ENCODE data around the gene NUDT5. TPM values are rescaled to one million over a fixed set of nuclear protein-coding genes. Genes with fewer than 3 reads are reported as not detected.
"Not testable (repeated sequence)": the region's sequence is repeated elsewhere in the genome, so short reads cannot be mapped to it uniquely, and the experiment has no call there.

The NUDT5 gene
- 93.0 and 108 TPM in 2 replicates for total RNA-seq (2014; rRNA removed; shearing (Covaris generic))

DNA sequence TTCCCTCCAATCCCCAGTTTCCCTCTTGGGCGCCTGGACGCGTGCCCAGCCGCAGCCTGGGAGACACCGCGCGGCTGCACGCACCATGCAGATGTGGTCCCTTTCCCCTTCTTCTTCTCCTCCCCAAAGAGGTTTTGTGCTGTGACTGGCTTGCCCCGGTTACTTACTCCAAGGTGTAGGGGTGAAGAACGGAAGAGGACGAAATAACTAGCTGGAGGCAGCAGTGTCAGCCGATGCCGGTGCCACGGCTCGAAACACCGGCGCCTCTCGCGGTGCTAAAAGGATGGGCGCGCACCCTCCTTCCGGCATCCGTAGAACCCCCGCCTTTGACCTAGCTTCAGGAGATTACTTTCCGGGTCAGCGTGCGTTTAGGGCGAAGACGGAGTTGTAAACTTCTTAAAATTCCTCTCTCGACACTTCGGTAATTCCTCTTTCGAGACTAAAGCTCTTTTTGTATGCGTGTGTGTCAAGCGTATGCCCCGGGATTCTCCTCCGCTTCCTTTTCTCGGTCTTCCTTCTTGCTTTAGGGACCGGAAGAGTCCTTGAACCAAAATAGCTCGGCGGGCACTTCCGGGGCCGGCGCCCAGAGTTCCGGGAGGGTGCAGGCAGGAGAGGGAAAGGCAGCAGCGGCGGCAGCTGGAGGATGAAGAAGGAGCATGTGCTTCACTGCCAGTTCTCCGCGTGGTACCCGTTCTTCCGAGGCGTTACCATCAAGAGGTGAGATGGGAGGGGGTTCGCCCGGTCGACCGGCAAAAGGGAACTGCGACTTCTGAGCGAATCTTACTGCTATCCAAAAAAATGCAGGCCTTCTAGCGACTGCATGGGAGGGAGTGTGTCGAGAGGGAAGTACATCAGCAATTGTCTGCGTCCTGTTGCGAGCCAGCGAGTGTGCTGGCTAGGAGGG is at the start of gene NUDT5, which contains the start of gene CDC123:
TSS of gene NUDT5 (minus strand) at position 289 of the 904 bp plus-strand sequence. CDS start 9,600 bp downstream, outside the sequence.
TSS of gene CDC123 (plus strand) at position 586 of the 904 bp plus-strand sequence. CDS start at position 644, 58 bp downstream.
- no peaks in the 10 kb centered on the region for H3K27me3 ChIP-seq (ENCODE audit: control insufficient read depth, insufficient read depth, low read length)
- DNase-seq: peak; percentile 91
- peaks cover 5% of the 10 kb centered on the region for H3K36me3 ChIP-seq (replicated peaks; ENCODE audit: control insufficient read depth, insufficient read depth, low read length)
- H3K4me3 ChIP-seq (ENCODE audit: insufficient read depth, low read depth, low read length): peak within 1 kb of the TSS; percentile 90

DNA sequence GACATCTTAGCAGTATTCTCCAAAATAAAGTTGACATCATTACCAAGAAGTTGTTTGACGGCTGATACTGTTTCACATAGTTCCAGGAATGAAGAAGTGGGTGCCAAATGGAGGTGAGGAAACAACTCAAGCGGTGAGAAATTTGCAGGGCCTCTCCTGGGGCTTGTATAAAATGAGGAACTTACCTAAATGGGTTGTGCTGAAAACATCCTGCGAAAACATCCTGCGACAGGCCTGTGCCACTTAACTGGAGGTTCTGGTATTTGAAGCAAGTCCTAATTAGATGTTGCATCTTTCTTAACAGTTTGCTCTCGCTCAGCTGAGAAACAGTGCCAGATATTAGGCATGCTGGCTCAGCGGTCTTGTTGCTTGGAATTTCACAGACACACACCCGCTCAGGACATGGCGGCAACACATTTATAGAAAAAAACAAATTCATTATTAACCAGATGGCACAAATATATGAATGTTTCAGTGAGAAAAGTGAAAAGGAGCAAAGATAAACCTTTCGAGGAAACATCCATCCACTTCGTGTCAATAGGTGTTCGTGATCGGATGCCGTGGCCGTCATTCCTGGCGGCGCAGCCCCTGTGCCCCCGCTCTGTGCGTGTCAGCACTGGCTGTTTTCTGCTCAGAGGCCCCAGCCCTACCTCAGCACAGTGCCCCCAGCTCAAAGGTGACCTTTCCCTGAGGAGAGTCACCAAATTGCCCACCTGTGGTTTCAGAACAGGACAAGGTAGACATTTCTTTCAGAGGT is 48.4 kb upstream of the NUDT5 start:
- Histone ChIP-seq H3K36me3 (replicated peaks; ENCODE audit: control insufficient read depth, insufficient read depth, low read length) (peaks cover 12% of the 10 kb centered on the region), H3K4me3 (ENCODE audit: insufficient read depth, low read depth, low read length) (no peak overlapping the region), H3K27me3 (ENCODE audit: control insufficient read depth, insufficient read depth, low read length) (no peaks in the 10 kb centered on the region)
- DNase-seq: no peak

- Histone ChIP-seq H3K27me3 (ENCODE audit: control insufficient read depth, insufficient read depth, low read length) (no peaks in the 10 kb centered on the region), H3K4me3 (ENCODE audit: insufficient read depth, low read depth, low read length) (no peak overlapping the region), H3K36me3 (replicated peaks; ENCODE audit: control insufficient read depth, insufficient read depth, low read length) (peaks cover 10% of the 10 kb centered on the region)
- DNase-seq: no peak
These were observed 46.3 kb upstream of the NUDT5 start for GRCh38 chr10:12241810-12242529.

DNA sequence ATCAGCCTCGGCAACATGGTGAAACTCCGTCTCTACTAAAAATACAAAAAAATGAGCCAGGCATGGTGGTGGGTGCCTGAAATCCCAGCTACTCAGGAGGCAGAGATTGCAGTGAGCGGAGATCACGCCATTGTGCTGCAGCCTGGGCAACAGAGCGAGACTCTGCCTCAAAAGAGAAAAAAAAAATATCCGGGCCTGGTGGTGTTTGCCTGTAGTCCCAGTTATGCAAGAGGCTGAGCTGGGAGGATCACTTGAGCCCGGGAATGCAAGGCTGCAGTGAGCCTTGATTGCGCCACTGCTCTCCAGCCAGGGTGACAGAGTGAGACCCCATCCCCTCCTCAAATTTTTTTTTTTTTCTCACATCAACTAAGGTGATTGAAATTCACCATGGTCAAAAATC is 43.1 kb upstream of the NUDT5 start:
- Histone ChIP-seq H3K27me3 (ENCODE audit: control insufficient read depth, insufficient read depth, low read length) (no peaks in the 10 kb centered on the region), H3K4me3 (ENCODE audit: insufficient read depth, low read depth, low read length) (no peak overlapping the region), H3K36me3 (replicated peaks; ENCODE audit: control insufficient read depth, insufficient read depth, low read length) (peaks cover 7% of the 10 kb centered on the region)
- no peak for DNase-seq

- Histone ChIP-seq H3K27me3 (ENCODE audit: control insufficient read depth, insufficient read depth, low read length) (no peaks in the 10 kb centered on the region), H3K4me3 (ENCODE audit: insufficient read depth, low read depth, low read length) (no peak overlapping the region), H3K36me3 (replicated peaks; ENCODE audit: control insufficient read depth, insufficient read depth, low read length) (peaks cover 7% of the 10 kb centered on the region)
- DNase-seq: no peak
These were observed 41.9 kb upstream of the NUDT5 start for GRCh38 chr10:12237265-12238220.

GRCh38 chr10:12235796-12236195 is 40.1 kb upstream of the NUDT5 start:
- H3K27me3 ChIP-seq (ENCODE audit: control insufficient read depth, insufficient read depth, low read length): no peaks in the 10 kb centered on the region
- H3K36me3 ChIP-seq (replicated peaks; ENCODE audit: control insufficient read depth, insufficient read depth, low read length): peaks cover 7% of the 10 kb centered on the region
- H3K4me3 ChIP-seq (ENCODE audit: insufficient read depth, low read depth, low read length): no peak overlapping the region
- no peak for DNase-seq

DNA sequence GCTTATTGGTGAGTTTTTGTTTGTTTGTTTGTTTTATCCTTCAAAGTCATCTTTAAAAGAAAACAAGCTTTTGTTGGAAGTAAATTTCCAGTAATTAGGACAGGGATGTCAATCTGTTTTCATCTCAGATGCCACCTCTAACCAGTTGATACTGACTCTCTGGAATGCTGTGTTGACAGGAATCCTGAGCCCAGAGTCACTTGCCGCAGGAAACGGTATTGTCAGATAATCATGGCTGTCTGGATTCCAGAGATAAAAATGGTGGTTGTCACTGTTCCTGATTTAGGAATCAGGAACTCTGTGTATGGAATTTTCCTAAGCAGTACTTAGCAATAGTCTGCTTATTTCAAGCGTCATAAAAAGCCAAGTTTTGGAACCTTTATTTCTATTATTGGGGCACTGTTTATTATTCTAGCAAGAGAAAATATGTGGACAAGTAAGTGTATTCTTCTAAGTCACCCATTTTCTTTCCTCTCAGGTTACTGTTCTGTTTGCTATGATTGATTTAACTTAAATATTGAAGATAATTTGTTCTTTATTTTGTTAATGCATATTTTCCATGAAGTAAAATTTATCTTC is 39.5 kb upstream of the NUDT5 start:
- no peak for DNase-seq

GRCh38 chr10:12234687-12235086 is 39.0 kb upstream of the NUDT5 start:
- H3K4me3 ChIP-seq (ENCODE audit: insufficient read depth, low read depth, low read length); H3K36me3 ChIP-seq (replicated peaks; ENCODE audit: control insufficient read depth, insufficient read depth, low read length); H3K27me3 ChIP-seq (ENCODE audit: control insufficient read depth, insufficient read depth, low read length); DNase-seq: not testable (repeated sequence)

More for the DNA sequence above, 39.5 kb upstream of the NUDT5 start:
- Histone ChIP-seq H3K27me3 (ENCODE audit: control insufficient read depth, insufficient read depth, low read length) (no peaks in the 10 kb centered on the region), H3K36me3 (replicated peaks; ENCODE audit: control insufficient read depth, insufficient read depth, low read length) (peaks cover 7% of the 10 kb centered on the region), H3K4me3 (ENCODE audit: insufficient read depth, low read depth, low read length) (no peak overlapping the region)

DNA sequence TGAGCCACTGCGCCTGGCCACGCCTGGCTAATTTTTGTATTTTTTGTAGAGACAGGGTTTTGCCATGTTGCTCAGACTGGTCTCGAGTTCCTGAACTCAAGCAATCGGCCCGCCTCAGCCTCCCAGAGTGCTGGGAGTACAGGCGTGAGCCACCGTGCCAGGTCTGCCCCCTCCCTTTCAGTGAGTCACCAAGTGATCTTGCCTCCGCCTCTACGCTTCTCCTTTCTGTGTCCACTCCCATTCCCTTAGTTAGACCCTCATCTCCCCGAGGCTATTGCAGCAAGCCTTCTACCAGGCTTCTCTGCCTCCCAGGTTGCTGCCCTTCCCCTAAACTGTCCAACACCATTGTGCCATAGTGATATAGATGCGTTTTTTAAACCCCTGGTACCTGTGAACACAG is 33.2 kb upstream of the NUDT5 start:
- Histone ChIP-seq H3K27me3 (ENCODE audit: control insufficient read depth, insufficient read depth, low read length) (no peaks in the 10 kb centered on the region), H3K36me3 (replicated peaks; ENCODE audit: control insufficient read depth, insufficient read depth, low read length) (peaks cover 3% of the 10 kb centered on the region), H3K4me3 (ENCODE audit: insufficient read depth, low read depth, low read length) (no peak overlapping the region)
- no peak for DNase-seq

DNA sequence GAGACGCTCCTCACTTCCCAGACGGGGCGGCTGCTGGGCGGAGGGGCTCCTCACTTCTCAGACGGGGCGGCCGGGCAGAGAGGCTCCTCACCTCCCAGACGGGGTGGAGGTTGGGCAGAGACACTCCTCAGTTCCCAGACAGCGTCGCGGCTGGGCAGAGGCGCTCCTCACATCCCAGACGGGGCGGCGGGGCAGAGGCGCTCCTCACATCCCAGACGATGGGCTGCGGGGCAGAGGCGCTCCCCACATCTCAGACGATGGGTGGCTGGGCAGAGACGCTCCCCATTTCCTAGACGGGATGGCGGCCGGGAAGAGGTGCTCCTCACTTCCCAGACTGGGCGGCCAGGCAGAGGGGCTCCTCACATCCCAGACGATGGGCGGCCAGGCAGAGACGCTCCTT is 30.7 kb upstream of the NUDT5 start:
- DNase-seq; H3K27me3 ChIP-seq (ENCODE audit: control insufficient read depth, insufficient read depth, low read length); H3K36me3 ChIP-seq (replicated peaks; ENCODE audit: control insufficient read depth, insufficient read depth, low read length); H3K4me3 ChIP-seq (ENCODE audit: insufficient read depth, low read depth, low read length): not testable (repeated sequence)

DNA sequence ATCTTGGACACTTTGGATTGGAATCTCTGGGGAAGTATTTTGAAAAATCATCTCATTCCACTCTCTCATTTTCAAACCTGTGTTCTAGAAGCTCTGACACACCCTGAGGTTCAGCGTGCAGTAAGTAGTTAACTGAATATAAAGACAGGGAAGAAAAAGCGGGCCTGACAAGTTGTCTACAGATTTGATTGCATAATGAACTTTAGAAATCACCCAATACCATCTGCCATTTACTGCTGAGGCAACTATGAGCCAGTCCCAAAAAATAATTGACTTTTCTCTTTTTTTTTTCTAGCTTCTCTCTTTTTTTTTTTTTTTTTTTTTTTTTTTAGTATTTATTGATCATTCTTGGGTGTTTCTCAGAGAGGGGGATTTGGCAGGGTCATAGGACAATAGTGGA is 29.8 kb upstream of the NUDT5 start:
- H3K36me3 ChIP-seq (replicated peaks; ENCODE audit: control insufficient read depth, insufficient read depth, low read length): peaks cover 7% of the 10 kb centered on the region

GRCh38 chr10:12221323-12222298 is 25.9 kb upstream of the NUDT5 start:
- Histone ChIP-seq H3K36me3 (replicated peaks; ENCODE audit: control insufficient read depth, insufficient read depth, low read length) (peaks cover 17% of the 10 kb centered on the region), H3K27me3 (ENCODE audit: control insufficient read depth, insufficient read depth, low read length) (no peaks in the 10 kb centered on the region), H3K4me3 (ENCODE audit: insufficient read depth, low read depth, low read length) (no peak overlapping the region)
- no peak for DNase-seq

More for the DNA sequence above, 29.8 kb upstream of the NUDT5 start:
- no peak for DNase-seq
- H3K4me3 ChIP-seq (ENCODE audit: insufficient read depth, low read depth, low read length): no peak overlapping the region
- no peaks in the 10 kb centered on the region for H3K27me3 ChIP-seq (ENCODE audit: control insufficient read depth, insufficient read depth, low read length)

Measured in H7 (cell line).